ENCODE measurements around the gene SHB.
A peak's percentile ranks its signal among the peaks of the same experiment; 100 is the strongest.

Gene SHB

GRCh38 chr9:38010918-38011704 lies 57.9 kb downstream of the SHB start:
- Histone ChIP-seq H3K18ac (ENCODE audit: low read length) (peak overlapping the region; percentile 32), H2AK5ac (ENCODE audit: low read depth, low read length) (no peak overlapping the region), H2AFZ (ENCODE audit: low read length) (no peak overlapping the region), H3K4me2 (ENCODE audit: insufficient read depth, low read length, poor library complexity, severe bottlenecking) (no peak overlapping the region), H2BK12ac (ENCODE audit: low read length) (peak overlapping the region; percentile 69), H2BK15ac (ENCODE audit: low read length) (no peak overlapping the region), H3K23ac (ENCODE audit: low read depth, low read length, poor library complexity) (no peak overlapping the region), H3K36me3 (replicated peaks in 1 of 2; ENCODE audit: control insufficient read depth in 2 of 2, insufficient read depth in 2 of 2, low read length in 2 of 2) (no peaks in the 10 kb centered on the region), H3K4ac (ENCODE audit: low read length) (no peak overlapping the region), H3K4me1 (ENCODE audit: control insufficient read depth in 2 of 2, insufficient read depth in 1 of 2, low read depth in 1 of 2, low read length in 2 of 2) (peaks cover 33 to 34% of the 10 kb centered on the region in 2 donors), H2BK5ac (ENCODE audit: low read length) (no peak overlapping the region), H3K14ac (ENCODE audit: low read length) (peak overlapping the region; percentile 12), H3K79me1 (ENCODE audit: low read depth, low read length) (no peaks in the 10 kb centered on the region), H4K8ac (ENCODE audit: low read depth, low read length) (no peak overlapping the region), H3K4me3 (ENCODE audit: low read length in 2 of 2) (no peak overlapping the region), H3K9ac (ENCODE audit: low read depth, low read length, poor library complexity) (no peak overlapping the region), H3K27ac (replicated peaks; ENCODE audit: low read length) (no peak overlapping the region), H4K91ac (ENCODE audit: low read depth, low read length, poor library complexity) (no peak overlapping the region), H3K27me3 (ENCODE audit: control insufficient read depth in 3 of 3, insufficient read depth in 3 of 3, low read depth in 1 of 3, low read length in 3 of 3) (no peaks in the 10 kb centered on the region), H2BK120ac (ENCODE audit: low read depth, low read length) (no peak overlapping the region), H3K9me3 (replicated peaks in 1 of 2; ENCODE audit: control insufficient read depth in 2 of 2, insufficient read depth in 1 of 2, low read depth in 1 of 2, low read length in 2 of 2) (no peaks in the 10 kb centered on the region)
- no peak for DNase-seq (ENCODE audit: low spot score)
- WGBS, 2 donors (ENCODE audit: extremely low coverage in 2 of 2, insufficient read length in 2 of 2, insufficient replicate concordance in 1 of 2): no CpG with 5 or more reads among the region's 7 CpGs

DNA sequence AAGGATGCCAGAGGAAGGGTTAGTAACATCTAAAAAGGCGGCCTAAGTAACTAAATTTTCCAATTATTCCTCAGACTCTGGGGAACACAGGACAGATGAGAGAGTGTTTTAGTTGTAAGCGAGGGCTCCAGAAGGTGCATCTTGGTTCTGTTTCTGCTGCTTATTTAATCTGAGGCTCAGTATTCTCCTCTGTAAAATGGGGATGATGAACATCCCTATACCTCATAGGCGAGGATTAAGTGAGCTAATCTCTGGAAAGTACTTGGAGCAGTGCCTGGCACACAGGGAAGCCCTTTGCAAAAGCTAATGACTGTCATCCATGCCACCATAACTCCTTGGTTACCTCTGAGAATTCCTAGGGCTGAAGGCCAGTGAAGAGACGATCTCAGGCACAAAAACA lies 59.0 kb downstream of the SHB start:
- Histone ChIP-seq H3K4me2 (ENCODE audit: insufficient read depth, low read length, poor library complexity, severe bottlenecking) (no peak overlapping the region), H2BK15ac (ENCODE audit: low read length) (peak overlapping the region; percentile 31), H3K36me3 (replicated peaks in 1 of 2; ENCODE audit: control insufficient read depth in 2 of 2, insufficient read depth in 2 of 2, low read length in 2 of 2) (no peaks in the 10 kb centered on the region), H3K4ac (ENCODE audit: low read length) (no peak overlapping the region), H3K27ac (replicated peaks; ENCODE audit: low read length) (no peak overlapping the region), H3K27me3 (ENCODE audit: control insufficient read depth in 3 of 3, insufficient read depth in 3 of 3, low read depth in 1 of 3, low read length in 3 of 3) (no peaks in the 10 kb centered on the region), H3K4me3 (ENCODE audit: low read length in 2 of 2) (no peak overlapping the region), H2AFZ (ENCODE audit: low read length) (no peak overlapping the region), H4K8ac (ENCODE audit: low read depth, low read length) (no peak overlapping the region), H3K18ac (ENCODE audit: low read length) (no peak overlapping the region), H2BK120ac (ENCODE audit: low read depth, low read length) (no peak overlapping the region), H4K91ac (ENCODE audit: low read depth, low read length, poor library complexity) (no peak overlapping the region), H3K9ac (ENCODE audit: low read depth, low read length, poor library complexity) (no peak overlapping the region), H3K14ac (ENCODE audit: low read length) (no peak overlapping the region), H2BK12ac (ENCODE audit: low read length) (no peak overlapping the region), H3K4me1 (ENCODE audit: control insufficient read depth in 2 of 2, insufficient read depth in 1 of 2, low read depth in 1 of 2, low read length in 2 of 2) (peaks cover 26 to 32% of the 10 kb centered on the region in 2 donors), H2AK5ac (ENCODE audit: low read depth, low read length) (peak overlapping the region; percentile 54), H2BK5ac (ENCODE audit: low read length) (no peak overlapping the region), H3K79me1 (ENCODE audit: low read depth, low read length) (no peaks in the 10 kb centered on the region), H3K9me3 (replicated peaks in 1 of 2; ENCODE audit: control insufficient read depth in 2 of 2, insufficient read depth in 1 of 2, low read depth in 1 of 2, low read length in 2 of 2) (no peaks in the 10 kb centered on the region), H3K23ac (ENCODE audit: low read depth, low read length, poor library complexity) (no peak overlapping the region)
- no peak for DNase-seq (ENCODE audit: low spot score)
- no CpG with 5 or more reads among the region's 4 CpGs for whole genome bisulfite sequencing, 2 donors (ENCODE audit: extremely low coverage in 2 of 2, insufficient read length in 2 of 2, insufficient replicate concordance in 1 of 2)

GRCh38 chr9:38009035-38009501 lies 60.0 kb downstream of the SHB start:
- Histone ChIP-seq H3K14ac (ENCODE audit: low read length) (no peak overlapping the region), H2AK5ac (ENCODE audit: low read depth, low read length) (peak overlapping the region; percentile 76), H3K18ac (ENCODE audit: low read length) (peak overlapping the region; percentile 57), H3K4me2 (ENCODE audit: insufficient read depth, low read length, poor library complexity, severe bottlenecking) (no peak overlapping the region), H2AFZ (ENCODE audit: low read length) (peak overlapping the region; percentile 8), H3K36me3 (replicated peaks in 1 of 2; ENCODE audit: control insufficient read depth in 2 of 2, insufficient read depth in 2 of 2, low read length in 2 of 2) (no peaks in the 10 kb centered on the region), H3K79me1 (ENCODE audit: low read depth, low read length) (no peaks in the 10 kb centered on the region), H2BK120ac (ENCODE audit: low read depth, low read length) (peak overlapping the region; percentile 36), H3K9ac (ENCODE audit: low read depth, low read length, poor library complexity) (no peak overlapping the region), H4K91ac (ENCODE audit: low read depth, low read length, poor library complexity) (no peak overlapping the region), H3K4me3 (ENCODE audit: low read length in 2 of 2) (no peak overlapping the region), H3K23ac (ENCODE audit: low read depth, low read length, poor library complexity) (no peak overlapping the region), H3K9me3 (replicated peaks in 1 of 2; ENCODE audit: control insufficient read depth in 2 of 2, insufficient read depth in 1 of 2, low read depth in 1 of 2, low read length in 2 of 2) (no peaks in the 10 kb centered on the region), H2BK12ac (ENCODE audit: low read length) (peak overlapping the region; percentile 69), H3K27ac (replicated peaks; ENCODE audit: low read length) (no peak overlapping the region), H2BK15ac (ENCODE audit: low read length) (peak overlapping the region; percentile 59), H3K4ac (ENCODE audit: low read length) (no peak overlapping the region), H3K4me1 (ENCODE audit: control insufficient read depth in 2 of 2, insufficient read depth in 1 of 2, low read depth in 1 of 2, low read length in 2 of 2) (peaks cover 19 to 27% of the 10 kb centered on the region in 2 donors), H4K8ac (ENCODE audit: low read depth, low read length) (no peak overlapping the region), H3K27me3 (ENCODE audit: control insufficient read depth in 3 of 3, insufficient read depth in 3 of 3, low read depth in 1 of 3, low read length in 3 of 3) (no peaks in the 10 kb centered on the region), H2BK5ac (ENCODE audit: low read length) (peak overlapping the region; percentile 96)
- no peak for DNase-seq (ENCODE audit: low spot score)
- WGBS, 2 donors (ENCODE audit: extremely low coverage in 2 of 2, insufficient read length in 2 of 2, insufficient replicate concordance in 1 of 2): no CpG with 5 or more reads among the region's 5 CpGs

GRCh38 chr9:38008168-38009034 lies 60.6 kb downstream of the SHB start:
- Histone ChIP-seq H3K36me3 (replicated peaks in 1 of 2; ENCODE audit: control insufficient read depth in 2 of 2, insufficient read depth in 2 of 2, low read length in 2 of 2) (no peaks in the 10 kb centered on the region), H3K27me3 (ENCODE audit: control insufficient read depth in 3 of 3, insufficient read depth in 3 of 3, low read depth in 1 of 3, low read length in 3 of 3) (no peaks in the 10 kb centered on the region), H2BK12ac (ENCODE audit: low read length) (peak overlapping the region; percentile 69), H3K27ac (replicated peaks; ENCODE audit: low read length) (no peak overlapping the region), H3K4me3 (ENCODE audit: low read length in 2 of 2) (no peak overlapping the region), H3K14ac (ENCODE audit: low read length) (peak overlapping the region; percentile 42), H3K9ac (ENCODE audit: low read depth, low read length, poor library complexity) (peak overlapping the region; percentile 51), H3K4me1 (ENCODE audit: control insufficient read depth in 2 of 2, insufficient read depth in 1 of 2, low read depth in 1 of 2, low read length in 2 of 2) (peaks cover 19 to 27% of the 10 kb centered on the region in 2 donors), H4K8ac (ENCODE audit: low read depth, low read length) (no peak overlapping the region), H2BK120ac (ENCODE audit: low read depth, low read length) (peak overlapping the region; percentile 36), H2AK5ac (ENCODE audit: low read depth, low read length) (peak overlapping the region; percentile 76), H3K4ac (ENCODE audit: low read length) (no peak overlapping the region), H3K9me3 (replicated peaks in 1 of 2; ENCODE audit: control insufficient read depth in 2 of 2, insufficient read depth in 1 of 2, low read depth in 1 of 2, low read length in 2 of 2) (no peaks in the 10 kb centered on the region), H2BK5ac (ENCODE audit: low read length) (peak overlapping the region; percentile 96), H3K79me1 (ENCODE audit: low read depth, low read length) (no peaks in the 10 kb centered on the region), H3K18ac (ENCODE audit: low read length) (peak overlapping the region; percentile 91), H2BK15ac (ENCODE audit: low read length) (peak overlapping the region; percentile 59), H2AFZ (ENCODE audit: low read length) (peak overlapping the region; percentile 8), H4K91ac (ENCODE audit: low read depth, low read length, poor library complexity) (peak overlapping the region; percentile 11), H3K23ac (ENCODE audit: low read depth, low read length, poor library complexity) (peak overlapping the region; percentile 70), H3K4me2 (ENCODE audit: insufficient read depth, low read length, poor library complexity, severe bottlenecking) (no peak overlapping the region)
- no peak for DNase-seq (ENCODE audit: low spot score)
- no CpG with 5 or more reads among the region's 10 CpGs for WGBS, 2 donors (ENCODE audit: extremely low coverage in 2 of 2, insufficient read length in 2 of 2, insufficient replicate concordance in 1 of 2)
